HCT116 (cell line): ENCODE data around the gene CNN2. TPM values are rescaled to one million over a fixed set of nuclear protein-coding genes. Genes with fewer than 3 reads are reported as not detected.

Experiments used
- ATAC-seq: fragments of 200-7000 bp; cut with Tn5 transposase; 2 replicates; pipeline ENCODE4 v1.9.1; 2020; ENCODE audit warnings: mild to moderate bottlenecking, moderate library complexity
- BruUV-seq: library from RNA; stranded (reverse); fragments of 400-500 nt; replicated peaks from 2 replicates; lab custom pipeline; 2021; lab: Mats Ljungman, UMichigan
- CTCF ChIA-PET: fragments of 300-600 bp; sonication (Branson Sonifier 250); formaldehyde crosslinking; loops from one replicate; lab custom pipeline; 2021; ENCODE audit warnings: antibody characterized with exemption; lab: Charles Lee
- POLR2A ChIA-PET: fragments of 300-600, 350-600 bp; sonication (Branson Sonifier 250); formaldehyde crosslinking; loops from one replicate; lab custom pipeline; 2021; ENCODE audit warnings: antibody characterized with exemption; lab: Charles Lee
- RAD21 ChIA-PET, 2 experiments: fragments of 300-600 bp; sonication (Branson Sonifier 250); formaldehyde crosslinking; loops; one replicate each; lab custom pipeline; 2023; ENCODE audit warnings: low total read pairs in 2 of 2; ENCODE audit not compliant: uncharacterized antibody in 2 of 2, unreplicated experiment in 2 of 2, low non-redundant PET in 1 of 2; lab: Charles Lee
- DNase-seq: peaks from one replicate; pipeline ENCODE4 v3.0.0-alpha.2; 2010; ENCODE audit warnings: low read depth, low spot score
- H2AFZ ChIP-seq: fragments of 200-600 bp; shearing (Covaris generic), sonication (generic); 2 replicates; pipeline ENCODE4 v1.6.1; 2017; ENCODE audit warnings: low read depth, mixed run types, mixed read lengths, antibody characterized with exemption, low read length; ENCODE audit not compliant: poor library complexity, severe bottlenecking
- H3K27ac ChIP-seq: 2 replicates; pipeline ENCODE4 v1.5.1; 2012; ENCODE audit warnings: low read depth, low read length
- H3K27me3 ChIP-seq: fragments of 200-600 bp; sonication (generic); 2 replicates; pipeline ENCODE4 v1.6.1; 2016; ENCODE audit warnings: mixed run types, low read length, mixed read lengths; ENCODE audit not compliant: insufficient read depth
- H3K36me3 ChIP-seq, 2 experiments: fragments of 200-500 bp in 1 of 2; fragments of 200-600 bp in 1 of 2; sonication (Bioruptor generic) in 1 of 2; sonication (generic) in 1 of 2; 2 replicates each; pipeline versions ENCODE4 v1.5.1 to v1.6.1; 2014 to 2016; ENCODE audit warnings: low read length in 2 of 2, inconsistent platforms in 1 of 2, mixed read lengths in 1 of 2, mixed run types in 1 of 2; ENCODE audit not compliant: insufficient read depth in 2 of 2, control insufficient read depth in 1 of 2
- H3K4me1 ChIP-seq, 2 experiments: fragments of 200-600 bp in 1 of 2; sonication (generic) in 1 of 2; 2 replicates each; pipeline versions ENCODE4 v1.5.1 to v1.6.1; 2012 to 2017; ENCODE audit warnings: low read length in 2 of 2, inconsistent platforms in 1 of 2, mild to moderate bottlenecking in 1 of 2, mixed read lengths in 1 of 2, mixed run types in 1 of 2, moderate library complexity in 1 of 2; ENCODE audit not compliant: insufficient read depth in 2 of 2, control insufficient read depth in 1 of 2
- H3K4me2 ChIP-seq: fragments of 200-600 bp; sonication (generic); 2 replicates; pipeline ENCODE4 v1.6.1; 2017; ENCODE audit warnings: mixed run types, low read length, mixed read lengths
- H3K4me3 ChIP-seq, 2 experiments: fragments of 200-600 bp in 1 of 2; sonication (generic) in 1 of 2; replicated peaks in 1 of 2; 2 replicates each; pipeline ENCODE4 v1.5.1; 2011 to 2016; ENCODE audit warnings: low read length in 2 of 2, control low read depth in 1 of 2, low read depth in 1 of 2, mild to moderate bottlenecking in 1 of 2, mixed read lengths in 1 of 2, mixed run types in 1 of 2
- H3K79me2 ChIP-seq: fragments of 200-600 bp; sonication (generic); 2 replicates; pipeline ENCODE4 v1.6.1; 2017; ENCODE audit warnings: mild to moderate bottlenecking, mixed run types, low read length, moderate library complexity, mixed read lengths; ENCODE audit not compliant: insufficient read depth
- H3K9ac ChIP-seq: fragments of 200-600 bp; sonication (generic); 2 replicates; pipeline ENCODE4 v1.6.1; 2016; ENCODE audit warnings: low read length, mixed read lengths
- H3K9me2 ChIP-seq: fragments of 200-600 bp; sonication (generic), shearing (Covaris generic); 2 replicates; pipeline ENCODE4 v1.6.1; 2017; ENCODE audit warnings: mixed run types, mild to moderate bottlenecking, moderate library complexity; ENCODE audit not compliant: insufficient read depth
- H3K9me3 ChIP-seq, 2 experiments: fragments of 200-500 bp in 1 of 2; fragments of 200-600 bp in 1 of 2; sonication (Bioruptor generic) in 1 of 2; sonication (generic) in 1 of 2; 2 replicates each; pipeline ENCODE4 v1.6.1; 2014 to 2017; ENCODE audit warnings: low read length in 2 of 2, mixed read lengths in 2 of 2, inconsistent platforms in 1 of 2, low read depth in 1 of 2, mild to moderate bottlenecking in 1 of 2, mixed run types in 1 of 2, moderate library complexity in 1 of 2; ENCODE audit not compliant: control insufficient read depth in 1 of 2, insufficient read depth in 1 of 2
- H4K20me1 ChIP-seq: fragments of 200-600 bp; sonication (generic), shearing (Covaris generic); 2 replicates; pipeline ENCODE4 v1.6.1; 2017; ENCODE audit warnings: mixed run types, mild to moderate bottlenecking, moderate library complexity; ENCODE audit not compliant: insufficient read depth
- EZH2 ChIP-seq: fragments of 200-600 bp; sonication (generic); IDR thresholded peaks from 2 replicates; pipeline ENCODE4 v1.6.1; 2017; ENCODE audit warnings: antibody characterized with exemption, mixed run types
- EZH2phosphoT487 ChIP-seq: fragments of 200-600 bp; IDR thresholded peaks from 2 replicates; pipeline ENCODE4 v1.6.1; 2018; ENCODE audit warnings: antibody characterized with exemption, borderline replicate concordance
- MAX ChIP-seq: IDR thresholded peaks from 2 replicates; pipeline ENCODE4 v1.6.1; 2012
- POLR2A ChIP-seq: IDR thresholded peaks from 2 replicates; pipeline ENCODE4 v1.7.0; 2011; ENCODE audit warnings: borderline replicate concordance; ENCODE audit not compliant: insufficient read depth, insufficient read length; ENCODE audit errors: extremely low read depth
- POLR2AphosphoS5 ChIP-seq: IDR thresholded peaks from 2 replicates; pipeline ENCODE4 v1.6.1; 2011; ENCODE audit warnings: mild to moderate bottlenecking, low read depth, low read length, moderate library complexity
- SP1 ChIP-seq: IDR thresholded peaks from 2 replicates; pipeline ENCODE4 v1.6.1; 2012; ENCODE audit warnings: low read depth
- TCF7L2 ChIP-seq: IDR thresholded peaks from 2 replicates; pipeline ENCODE4 v1.7.0; 2011; ENCODE audit warnings: borderline replicate concordance, inconsistent platforms; ENCODE audit not compliant: insufficient read depth, insufficient read length; ENCODE audit errors: extremely low read depth
- YY1 ChIP-seq: IDR thresholded peaks from 2 replicates; pipeline ENCODE4 v1.6.1; 2011; ENCODE audit warnings: low read length, low read depth, moderate library complexity, mild to moderate bottlenecking; ENCODE audit not compliant: insufficient replicate concordance; ENCODE audit errors: extremely low read depth
- ZNF274 ChIP-seq: fragments of 200-500 bp; sonication (Bioruptor generic); IDR thresholded peaks from 2 replicates; pipeline ENCODE4 v1.6.1; 2014; ENCODE audit warnings: mild to moderate bottlenecking, low read depth, low read length, inconsistent platforms
- intact Hi-C: fragments of 100-400 bp; cut with micrococcal nuclease; formaldehyde crosslinking; loops from 2 replicates; pipeline ENCODE4 v1.10.0; 2022
- total RNA-seq: library from RNA; stranded (reverse); gene quantifications from one replicate; pipeline ENCODE4 v1.2.1, GENCODE V29; 2021; ENCODE audit not compliant: unreplicated experiment

The CNN2 gene
- total RNA-seq, 1 experiment from 2014 or later, result 212 TPM

- Histone ChIP-seq H3K4me3 (peak overlapping the region; percentile 91), H3K79me2 (peaks cover 14% of the 10 kb centered on the region; the same call in 1 of the 2 replicates), H3K36me3 (peaks cover 0 to 21% of the 10 kb centered on the region in 2 experiments; a peak in 1 of 4 replicates), H3K27me3 (no peaks in the 10 kb centered on the region), H3K4me2 (peak overlapping the region; percentile 88), H3K4me1 (peaks cover 36 to 79% of the 10 kb centered on the region in 2 experiments), H2AFZ (no peak overlapping the region), H3K27ac (peak overlapping the region; percentile 78), H3K9me2 (no peaks in the 10 kb centered on the region), H3K9ac (peak overlapping the region; percentile 84), H4K20me1 (no peaks in the 10 kb centered on the region), H3K9me3 (no peaks in the 10 kb centered on the region)
- peak; percentile 90 for DNase-seq
- RAD21 ChIA-PET, result interaction anchor here in 1 of 2 experiments (1.1 to 1.5 kb wide), 2 partner anchors 15 to 224 kb away, joined by 5 to 7 read pairs; no protein-coding TSS in a partner anchor
- CTCF ChIA-PET, result interaction anchor here (1.0 to 2.4 kb wide), 4 partner anchors 15 to 71 kb away, joined by 3 to 9 read pairs (median 4); partner anchors contain the start of genes CNN2 and RNU6-2
- BruUV-seq, result no TSS peak
- intact Hi-C loops, result loop anchor here (2.0 kb wide), 1 partner anchor 15 kb away; the partner anchor contains the start of gene CNN2
- TF ChIP-seq POLR2A (peak; percentile 74), TCF7L2 (peak; percentile 34), MAX (peak; percentile 86), EZH2 (no peak), POLR2AphosphoS5 (peak; percentile 82), SP1 (peak; percentile 90), EZH2phosphoT487 (no peak), ZNF274 (no peak), YY1 (peak; percentile 74)
- peak; percentile 61 for ATAC-seq
- POLR2A ChIA-PET, result interaction anchor here (0.6 to 7.8 kb wide), 4 partner anchors 15 to 33 kb away, joined by 3 to 85 read pairs (median 18); partner anchors contain the start of genes CNN2 and RNU6-2
Measured at GRCh38 chr19:1041835-1042685, 15.7 kb downstream of the CNN2 start.
